HCT116 (cell line): ENCODE results near the gene TSHZ1. TPM values are rescaled to one million over a fixed set of nuclear protein-coding genes. Genes with fewer than 3 reads are reported as not detected.

Source experiments
- ATAC-seq: fragments of 200-7000 bp; cut with Tn5 transposase; 2 replicates; pipeline ENCODE4 v1.9.1; 2020; ENCODE audit warnings: mild to moderate bottlenecking, moderate library complexity
- BruUV-seq: library from RNA; stranded (reverse); fragments of 400-500 nt; replicated peaks from 2 replicates; lab custom pipeline; 2021; lab: Mats Ljungman, UMichigan
- CTCF ChIA-PET: fragments of 300-600 bp; sonication (Branson Sonifier 250); formaldehyde crosslinking; loops from one replicate; lab custom pipeline; 2021; ENCODE audit warnings: antibody characterized with exemption; lab: Charles Lee
- POLR2A ChIA-PET: fragments of 300-600, 350-600 bp; sonication (Branson Sonifier 250); formaldehyde crosslinking; loops from one replicate; lab custom pipeline; 2021; ENCODE audit warnings: antibody characterized with exemption; lab: Charles Lee
- RAD21 ChIA-PET, 2 experiments: fragments of 300-600 bp; sonication (Branson Sonifier 250); formaldehyde crosslinking; loops; one replicate each; lab custom pipeline; 2023; ENCODE audit warnings: low total read pairs in 2 of 2; ENCODE audit not compliant: uncharacterized antibody in 2 of 2, unreplicated experiment in 2 of 2, low non-redundant PET in 1 of 2; lab: Charles Lee
- DNase-seq: peaks from one replicate; pipeline ENCODE4 v3.0.0-alpha.2; 2010; ENCODE audit warnings: low read depth, low spot score
- H2AFZ ChIP-seq: fragments of 200-600 bp; shearing (Covaris generic), sonication (generic); 2 replicates; pipeline ENCODE4 v1.6.1; 2017; ENCODE audit warnings: low read depth, mixed run types, mixed read lengths, antibody characterized with exemption, low read length; ENCODE audit not compliant: poor library complexity, severe bottlenecking
- H3K27ac ChIP-seq: 2 replicates; pipeline ENCODE4 v1.5.1; 2012; ENCODE audit warnings: low read depth, low read length
- H3K27me3 ChIP-seq: fragments of 200-600 bp; sonication (generic); 2 replicates; pipeline ENCODE4 v1.6.1; 2016; ENCODE audit warnings: mixed run types, low read length, mixed read lengths; ENCODE audit not compliant: insufficient read depth
- H3K36me3 ChIP-seq, 2 experiments: fragments of 200-500 bp in 1 of 2; fragments of 200-600 bp in 1 of 2; sonication (Bioruptor generic) in 1 of 2; sonication (generic) in 1 of 2; 2 replicates each; pipeline versions ENCODE4 v1.5.1 to v1.6.1; 2014 to 2016; ENCODE audit warnings: low read length in 2 of 2, inconsistent platforms in 1 of 2, mixed read lengths in 1 of 2, mixed run types in 1 of 2; ENCODE audit not compliant: insufficient read depth in 2 of 2, control insufficient read depth in 1 of 2
- H3K4me1 ChIP-seq, 2 experiments: fragments of 200-600 bp in 1 of 2; sonication (generic) in 1 of 2; 2 replicates each; pipeline versions ENCODE4 v1.5.1 to v1.6.1; 2012 to 2017; ENCODE audit warnings: low read length in 2 of 2, inconsistent platforms in 1 of 2, mild to moderate bottlenecking in 1 of 2, mixed read lengths in 1 of 2, mixed run types in 1 of 2, moderate library complexity in 1 of 2; ENCODE audit not compliant: insufficient read depth in 2 of 2, control insufficient read depth in 1 of 2
- H3K4me2 ChIP-seq: fragments of 200-600 bp; sonication (generic); 2 replicates; pipeline ENCODE4 v1.6.1; 2017; ENCODE audit warnings: mixed run types, low read length, mixed read lengths
- H3K4me3 ChIP-seq, 2 experiments: fragments of 200-600 bp in 1 of 2; sonication (generic) in 1 of 2; replicated peaks in 1 of 2; 2 replicates each; pipeline ENCODE4 v1.5.1; 2011 to 2016; ENCODE audit warnings: low read length in 2 of 2, control low read depth in 1 of 2, low read depth in 1 of 2, mild to moderate bottlenecking in 1 of 2, mixed read lengths in 1 of 2, mixed run types in 1 of 2
- H3K79me2 ChIP-seq: fragments of 200-600 bp; sonication (generic); 2 replicates; pipeline ENCODE4 v1.6.1; 2017; ENCODE audit warnings: mild to moderate bottlenecking, mixed run types, low read length, moderate library complexity, mixed read lengths; ENCODE audit not compliant: insufficient read depth
- H3K9ac ChIP-seq: fragments of 200-600 bp; sonication (generic); 2 replicates; pipeline ENCODE4 v1.6.1; 2016; ENCODE audit warnings: low read length, mixed read lengths
- H3K9me2 ChIP-seq: fragments of 200-600 bp; sonication (generic), shearing (Covaris generic); 2 replicates; pipeline ENCODE4 v1.6.1; 2017; ENCODE audit warnings: mixed run types, mild to moderate bottlenecking, moderate library complexity; ENCODE audit not compliant: insufficient read depth
- H3K9me3 ChIP-seq, 2 experiments: fragments of 200-500 bp in 1 of 2; fragments of 200-600 bp in 1 of 2; sonication (Bioruptor generic) in 1 of 2; sonication (generic) in 1 of 2; 2 replicates each; pipeline ENCODE4 v1.6.1; 2014 to 2017; ENCODE audit warnings: low read length in 2 of 2, mixed read lengths in 2 of 2, inconsistent platforms in 1 of 2, low read depth in 1 of 2, mild to moderate bottlenecking in 1 of 2, mixed run types in 1 of 2, moderate library complexity in 1 of 2; ENCODE audit not compliant: control insufficient read depth in 1 of 2, insufficient read depth in 1 of 2
- H4K20me1 ChIP-seq: fragments of 200-600 bp; sonication (generic), shearing (Covaris generic); 2 replicates; pipeline ENCODE4 v1.6.1; 2017; ENCODE audit warnings: mixed run types, mild to moderate bottlenecking, moderate library complexity; ENCODE audit not compliant: insufficient read depth
- ATF3 ChIP-seq: IDR thresholded peaks from 2 replicates; pipeline ENCODE4 v1.6.1; 2012
- CBX3 ChIP-seq: IDR thresholded peaks from 2 replicates; pipeline ENCODE4 v1.6.1; 2012; ENCODE audit warnings: low read depth
- CEBPB ChIP-seq: IDR thresholded peaks from 2 replicates; pipeline ENCODE4 v1.6.1; 2012; ENCODE audit warnings: low read depth
- EGR1 ChIP-seq: IDR thresholded peaks from 2 replicates; pipeline ENCODE4 v1.6.1; 2012; ENCODE audit warnings: low read depth
- ELF1 ChIP-seq: IDR thresholded peaks from 2 replicates; pipeline ENCODE4 v1.6.1; 2012; ENCODE audit warnings: low read depth, borderline replicate concordance
- EZH2phosphoT487 ChIP-seq: fragments of 200-600 bp; IDR thresholded peaks from 2 replicates; pipeline ENCODE4 v1.6.1; 2018; ENCODE audit warnings: antibody characterized with exemption, borderline replicate concordance
- FOSL1 ChIP-seq: IDR thresholded peaks from 2 replicates; pipeline ENCODE4 v1.6.1; 2012; ENCODE audit warnings: low read depth
- JUND ChIP-seq: IDR thresholded peaks from 2 replicates; pipeline ENCODE4 v1.6.1; 2012
- MAX ChIP-seq: IDR thresholded peaks from 2 replicates; pipeline ENCODE4 v1.6.1; 2012
- RAD21 ChIP-seq: IDR thresholded peaks from 2 replicates; pipeline ENCODE4 v1.6.1; 2012; ENCODE audit warnings: low read depth, mild to moderate bottlenecking
- REST ChIP-seq: IDR thresholded peaks from 2 replicates; pipeline ENCODE4 v1.6.1; 2012; ENCODE audit warnings: low read depth
- SIN3A ChIP-seq: IDR thresholded peaks from 2 replicates; pipeline ENCODE4 v1.6.1; 2012; ENCODE audit warnings: low read depth
- SRF ChIP-seq: IDR thresholded peaks from 2 replicates; pipeline ENCODE4 v1.6.1; 2012; ENCODE audit warnings: low read depth
- TCF7L2 ChIP-seq: IDR thresholded peaks from 2 replicates; pipeline ENCODE4 v1.7.0; 2011; ENCODE audit warnings: borderline replicate concordance, inconsistent platforms; ENCODE audit not compliant: insufficient read depth, insufficient read length; ENCODE audit errors: extremely low read depth
- YY1 ChIP-seq: IDR thresholded peaks from 2 replicates; pipeline ENCODE4 v1.6.1; 2011; ENCODE audit warnings: low read length, low read depth, moderate library complexity, mild to moderate bottlenecking; ENCODE audit not compliant: insufficient replicate concordance; ENCODE audit errors: extremely low read depth
- ZFX ChIP-seq: fragments of 450-650 bp; IDR thresholded peaks from 2 replicates; pipeline ENCODE4 v1.6.1; 2017
- ZNF274 ChIP-seq: fragments of 200-500 bp; sonication (Bioruptor generic); IDR thresholded peaks from 2 replicates; pipeline ENCODE4 v1.6.1; 2014; ENCODE audit warnings: mild to moderate bottlenecking, low read depth, low read length, inconsistent platforms
- intact Hi-C: fragments of 100-400 bp; cut with micrococcal nuclease; formaldehyde crosslinking; loops from 2 replicates; pipeline ENCODE4 v1.10.0; 2022
- total RNA-seq: library from RNA; stranded (reverse); gene quantifications from one replicate; pipeline ENCODE4 v1.2.1, GENCODE V29; 2021; ENCODE audit not compliant: unreplicated experiment

TSHZ1 gene
- total RNA-seq, 1 experiment from 2014 or later, result 5.7 TPM

- peaks cover 0 to 7% of the 10 kb centered on the region in 2 experiments; a peak in 1 of 4 replicates for H3K4me1 ChIP-seq
- DNase-seq (no peak), ATAC-seq (no peak)
- intact Hi-C loops, result no loop called here
- H3K4me3 ChIP-seq, result no peak overlapping the region
- BruUV-seq, result no TSS peak
- no peaks in the 10 kb centered on the region for H3K9me2 ChIP-seq
- H3K9me3 ChIP-seq, result no peaks in the 10 kb centered on the region
- no peak overlapping the region for H3K27ac ChIP-seq
- no peaks in the 10 kb centered on the region for H3K79me2 ChIP-seq
- H2AFZ ChIP-seq, result no peak overlapping the region
- TF ChIP-seq ELF1 (no peak), MAX (no peak), EZH2phosphoT487 (no peak), CEBPB (no peak), EGR1 (no peak), ATF3 (no peak), CBX3 (no peak), SIN3A (no peak), RAD21 (no peak), JUND (no peak), TCF7L2 (no peak), YY1 (no peak), FOSL1 (no peak), ZNF274 (no peak), REST (no peak), SRF (no peak), ZFX (no peak)
- H3K27me3 ChIP-seq, result no peaks in the 10 kb centered on the region
- no peaks in the 10 kb centered on the region for H3K36me3 ChIP-seq
- no peak overlapping the region for H3K9ac ChIP-seq
- CTCF ChIA-PET, result no interaction called here
- H3K4me2 ChIP-seq, result no peak overlapping the region
- POLR2A ChIA-PET, result no interaction called here
- RAD21 ChIA-PET, result no interaction called here
- no peaks in the 10 kb centered on the region for H4K20me1 ChIP-seq
These were observed 11.3 kb downstream of the TSHZ1 start for GRCh38 chr18:75221897-75222296.
